Heart right ventricle (tissue), 16 donors: Measurements from ENCODE around the gene RXFP3. TPM values are rescaled to one million over a fixed set of nuclear protein-coding genes. Genes with fewer than 3 reads are reported as not detected.

Experiments
- ATAC-seq, 8 donors: fragments of 200-7000 bp; cut with Tn5 transposase; one replicate each; pipeline ENCODE4 v1.9.1; 2020; ENCODE audit warnings: mild to moderate bottlenecking in 8 of 8, moderate library complexity in 8 of 8, moderate number of reproducible peaks in 1 of 8
- DNase-seq, 2 donors: peaks; one replicate each; pipeline ENCODE4 v3.0.0-alpha.2; 2020
- H3K27ac ChIP-seq, 10 donors: fragments of 200-600 bp; sonication (generic) in 2 of 10; one replicate each; pipeline versions ENCODE4 v1.5.0 to v1.8.0; 2020 to 2022; ENCODE audit warnings: mild to moderate bottlenecking in 3 of 10
- H3K27me3 ChIP-seq, 7 donors: fragments of 200-600 bp; one replicate each; pipeline ENCODE4 v1.8.0; 2021 to 2022; ENCODE audit warnings: mild to moderate bottlenecking in 2 of 7
- H3K36me3 ChIP-seq, 9 donors: fragments of 200-600 bp; sonication (generic) in 1 of 9; one replicate each; pipeline versions ENCODE4 v1.5.0 to v1.8.0; 2020 to 2022; ENCODE audit warnings: mild to moderate bottlenecking in 2 of 9
- H3K4me1 ChIP-seq, 9 donors: fragments of 200-600 bp; sonication (generic) in 1 of 9; one replicate each; pipeline versions ENCODE4 v1.5.0 to v1.8.0; 2020 to 2022; ENCODE audit warnings: mild to moderate bottlenecking in 4 of 9
- H3K4me3 ChIP-seq, 10 donors: fragments of 200-600 bp; sonication (generic) in 2 of 10; one replicate each; pipeline versions ENCODE4 v1.5.0 to v1.8.0; 2020 to 2022; ENCODE audit warnings: mild to moderate bottlenecking in 7 of 10, moderate library complexity in 2 of 10
- H3K9me3 ChIP-seq, 11 donors: fragments of 200-600 bp in 10 of 11; sonication (generic) in 2 of 11; one replicate each; pipeline versions ENCODE4 v1.5.0 to v1.8.0; 2013 to 2022; ENCODE audit warnings: mild to moderate bottlenecking in 2 of 11, control low read depth in 1 of 11, moderate library complexity in 1 of 11
- WGBS, 2 donors: extraction: QIAGEN DNeasy Blood & Tissue Kit; methylation state at CpG; one replicate each; pipeline ENCODE4 v1.1.7; 2013; ENCODE audit warnings: inconsistent platforms in 1 of 2; 5-methylcytosine and 5-hydroxymethylcytosine counted together
- intact Hi-C, 10 donors: fragments of 100-400 bp; cut with DNase I; formaldehyde crosslinking; loops; one replicate each; pipeline versions ENCODE4 v1.11.1 to v1.14.2; 2022
- polyA plus RNA-seq, 2 donors: library from polyadenylated mRNA; stranded (reverse); fragments of 200-250 nt; gene quantifications; one replicate each; pipeline ENCODE4 v1.2.3, GENCODE V29; 2013
- total RNA-seq, 10 donors: library from RNA; stranded (reverse); fragmentation: NEBNext Ultra II Directional in 3 of 10; extraction: Animal tissue kit (Norgen Biotek cat#: 25700) in 3 of 10; gene quantifications; one replicate each; pipeline versions ENCODE4 v1.2.1 to v1.2.4, GENCODE V29; 2021 to 2023
- TF ChIP-seq, protein P1 (sequence below), 9 donors: fragments of 200-600 bp; sonication (generic) in 2 of 9; IDR thresholded peaks; one replicate each; pipeline versions ENCODE4 v1.5.0 to v1.8.0; 2021 to 2022; ENCODE audit warnings: antibody characterized with exemption in 9 of 9, mild to moderate bottlenecking in 5 of 9, moderate library complexity in 1 of 9
- donor health status: Arrhythmogenic right ventricular cardiomyopathy.
- donor health status: ischemic (EF 13 %, LVEDD 7.1; RV severe dilation, severe dysfunction).
- donor health status: healthy with polysubstance abuse.
- donor health status: DM: no; HTN: yes; CAD: no.
- donor health status: DM: no; HTN: no; CAD: no.
- donor health status: ischemic (EF 25% LVEDD 6.9; RV normal size, moderate dysfunction).
- donor health status: ischemic (EF 25% LVEDD 5.7; RV mildly dilated, moderate dysfunction).
- donor health status: healthy.
- donor health status: DM: yes; HTN: yes; CAD: no.
- donor health status: Ischemic cardiomyopathy.
- donor health status: ischemic (EF 35%, LVEDD 5.7; RV mildly dilated, moderate dysfunction).
- donor health status: nonischemic (EF 11% LVEDD 7.7; RV severe dilation, severe dysfunction).
- donor health status: DM: yes; HTN: yes; CAD: no.
- donor health status: PGD.
- donor health status: ischemic (EF 29% LVEDD 5.4; RV normal size, mild dysfunction).
- donor health status: nonischemic (EF 23%, LVEDD 6.1; RV moderate dilation, normal function).

The RXFP3 gene
- total and polyA plus RNA-seq, 12 donors: 0.01 TPM; not detected in 11

DNA sequence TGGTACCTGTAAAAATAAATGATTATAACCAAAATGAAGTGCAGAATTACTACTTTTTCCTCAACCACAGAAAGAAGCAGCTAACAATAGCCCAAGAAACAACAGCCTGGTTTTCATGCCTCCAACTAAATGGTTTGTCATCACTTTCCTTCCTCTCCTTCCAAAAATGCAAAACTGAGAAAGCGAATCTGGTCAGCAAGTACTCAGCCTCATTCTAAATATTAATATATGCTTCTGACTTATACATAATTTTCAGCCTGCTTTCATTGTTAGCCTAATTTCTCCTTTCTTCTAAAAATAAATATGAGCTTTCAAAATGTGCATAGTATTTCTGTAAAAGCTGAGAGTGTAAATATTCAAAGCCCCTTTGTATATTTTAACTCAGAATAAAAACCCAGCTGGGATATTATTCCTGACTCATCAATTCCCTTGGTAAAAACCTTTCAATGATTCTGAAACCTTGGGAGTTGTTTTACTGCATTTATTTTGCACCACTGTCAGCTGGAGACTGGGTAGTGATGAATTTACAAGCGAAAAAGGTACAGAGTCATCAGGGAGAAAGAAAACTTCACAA lies 21.5 kb downstream of the RXFP3 start:
- H3K36me3 ChIP-seq: no peaks in the 10 kb centered on the region
- DNase-seq (no peak), ATAC-seq (no peak)
- TF ChIP-seq, protein P1, sequence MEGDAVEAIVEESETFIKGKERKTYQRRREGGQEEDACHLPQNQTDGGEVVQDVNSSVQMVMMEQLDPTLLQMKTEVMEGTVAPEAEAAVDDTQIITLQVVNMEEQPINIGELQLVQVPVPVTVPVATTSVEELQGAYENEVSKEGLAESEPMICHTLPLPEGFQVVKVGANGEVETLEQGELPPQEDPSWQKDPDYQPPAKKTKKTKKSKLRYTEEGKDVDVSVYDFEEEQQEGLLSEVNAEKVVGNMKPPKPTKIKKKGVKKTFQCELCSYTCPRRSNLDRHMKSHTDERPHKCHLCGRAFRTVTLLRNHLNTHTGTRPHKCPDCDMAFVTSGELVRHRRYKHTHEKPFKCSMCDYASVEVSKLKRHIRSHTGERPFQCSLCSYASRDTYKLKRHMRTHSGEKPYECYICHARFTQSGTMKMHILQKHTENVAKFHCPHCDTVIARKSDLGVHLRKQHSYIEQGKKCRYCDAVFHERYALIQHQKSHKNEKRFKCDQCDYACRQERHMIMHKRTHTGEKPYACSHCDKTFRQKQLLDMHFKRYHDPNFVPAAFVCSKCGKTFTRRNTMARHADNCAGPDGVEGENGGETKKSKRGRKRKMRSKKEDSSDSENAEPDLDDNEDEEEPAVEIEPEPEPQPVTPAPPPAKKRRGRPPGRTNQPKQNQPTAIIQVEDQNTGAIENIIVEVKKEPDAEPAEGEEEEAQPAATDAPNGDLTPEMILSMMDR (IDR thresholded peaks at IDR 0.05): no peak
- no peak overlapping the region for H3K27ac ChIP-seq
- no peak overlapping the region for H3K4me3 ChIP-seq
- H3K9me3 ChIP-seq: peaks cover 0 to 24% (median 0%) of the 10 kb centered on the region in 11 donors
- no peaks in the 10 kb centered on the region for H3K27me3 ChIP-seq
- no peaks in the 10 kb centered on the region for H3K4me1 ChIP-seq
- WGBS, 2 donors: 80 to 86% methylated on average over 2 of the region's 2 CpGs
- intact Hi-C loops: no loop called here

DNA sequence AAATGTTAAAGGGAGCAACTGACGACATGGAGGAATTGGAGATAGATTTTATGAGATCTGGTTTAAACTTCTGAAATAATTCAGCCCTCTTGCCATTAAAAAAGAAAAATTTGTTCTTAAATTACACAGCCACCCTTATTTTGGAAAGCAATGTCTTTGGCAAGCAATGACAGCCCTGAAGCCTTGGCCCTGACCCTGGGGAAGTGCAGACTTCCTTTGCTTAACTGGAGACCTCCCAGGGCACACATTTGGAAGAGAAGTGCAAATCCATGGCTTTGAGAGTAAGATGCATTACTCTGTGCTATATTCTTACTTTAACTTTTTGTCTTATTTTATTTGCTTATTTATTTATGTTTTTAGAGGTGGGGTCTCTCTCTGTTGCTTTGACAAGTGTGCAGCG lies 22.0 kb downstream of the RXFP3 start:
- no peaks in the 10 kb centered on the region for H3K36me3 ChIP-seq
- intact Hi-C loops: no loop called here
- peaks cover 0 to 24% (median 0%) of the 10 kb centered on the region in 11 donors for H3K9me3 ChIP-seq
- no peak overlapping the region for H3K4me3 ChIP-seq
- TF ChIP-seq, protein P1 (IDR thresholded peaks at IDR 0.05): no peak
- 71 to 78% methylated on average over 2 of the region's 2 CpGs for WGBS, 2 donors
- DNase-seq (no peak), ATAC-seq (no peak)
- no peaks in the 10 kb centered on the region for H3K27me3 ChIP-seq
- H3K4me1 ChIP-seq: no peaks in the 10 kb centered on the region
- H3K27ac ChIP-seq: no peak overlapping the region

DNA sequence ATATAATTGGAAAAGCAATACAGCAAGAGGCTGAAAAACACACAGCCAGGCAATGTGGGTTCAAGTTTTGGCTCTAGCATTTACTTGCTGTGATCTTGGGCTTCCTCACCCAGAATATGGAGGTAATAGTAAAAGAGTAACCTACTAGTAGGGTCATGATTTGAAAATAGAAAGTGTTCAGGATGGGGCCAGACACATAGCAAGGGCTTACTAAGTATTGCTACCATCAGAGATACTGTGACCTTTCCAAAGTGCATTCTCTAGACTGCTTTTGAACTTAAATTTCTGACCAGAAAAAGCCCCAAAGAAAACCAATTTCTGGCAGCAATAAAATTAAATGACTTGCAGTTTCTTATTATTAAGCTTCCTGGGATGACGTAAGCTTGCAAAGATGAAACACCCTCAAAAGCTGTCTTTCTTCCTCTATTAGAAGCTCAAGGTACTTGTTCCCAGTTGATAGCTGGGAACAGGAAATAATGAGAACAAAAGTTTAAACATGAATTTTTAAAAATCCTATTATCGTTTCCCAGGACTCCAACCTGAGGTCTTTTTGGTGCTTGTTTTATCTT lies 28.0 kb downstream of the RXFP3 start:
- DNase-seq: no peak
- Histone ChIP-seq H3K9me3 (no peaks in the 10 kb centered on the region), H3K4me1 (peaks cover 0 to 5% (median 0%) of the 10 kb centered on the region in 9 donors), H3K27me3 (no peaks in the 10 kb centered on the region), H3K36me3 (no peaks in the 10 kb centered on the region), H3K27ac (no peak overlapping the region), H3K4me3 (no peak overlapping the region)
- WGBS, 2 donors: 73 to 76% methylated on average over 2 of the region's 2 CpGs
- TF ChIP-seq, protein P1 (IDR thresholded peaks at IDR 0.05): no peak
- intact Hi-C loops: loop anchor here in 4 of 10 donors (10.0 kb wide), 2 partner anchors 489 to 529 kb away; no protein-coding TSS in a partner anchor
- ATAC-seq: no peak

DNA sequence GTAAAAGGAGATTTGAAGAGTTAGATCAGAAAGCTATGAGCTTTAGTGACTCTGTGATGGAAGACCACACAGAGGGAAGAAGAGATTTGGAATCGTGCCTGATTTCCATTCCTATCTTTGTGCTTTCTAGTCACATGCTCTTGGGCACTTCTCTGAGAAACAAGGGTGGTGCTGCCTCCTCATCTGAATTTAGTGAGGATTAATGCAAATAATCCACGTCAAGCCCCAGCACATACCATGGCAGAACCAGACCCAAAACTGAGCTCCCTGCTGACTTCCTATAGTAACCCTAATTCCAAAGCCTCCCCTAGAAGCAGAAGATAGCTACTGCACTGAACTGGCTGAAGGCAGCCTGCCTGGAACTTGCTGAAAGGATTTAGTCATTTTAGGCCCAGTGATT lies 30.6 kb downstream of the RXFP3 start:
- ATAC-seq (no peak), DNase-seq (no peak)
- no peaks in the 10 kb centered on the region for H3K36me3 ChIP-seq
- no peak overlapping the region for H3K27ac ChIP-seq
- TF ChIP-seq, protein P1 (IDR thresholded peaks at IDR 0.05): no peak
- H3K4me1 ChIP-seq: peaks cover 0 to 5% (median 0%) of the 10 kb centered on the region in 9 donors
- WGBS, 2 donors: 46 to 60% methylated on average over 2 of the region's 2 CpGs
- H3K9me3 ChIP-seq: no peaks in the 10 kb centered on the region
- H3K4me3 ChIP-seq: no peak overlapping the region
- intact Hi-C loops: loop anchor here in 5 of 10 donors (5.0 to 10.0 kb wide), 3 partner anchors 492 to 532 kb away; no protein-coding TSS in a partner anchor
- H3K27me3 ChIP-seq: no peaks in the 10 kb centered on the region
